PFSK-1 (cell line): ENCODE data around the gene HS6ST3.

Experiments
- POLR2AphosphoS5 ChIP-seq: IDR thresholded peaks from 2 replicates; pipeline ENCODE4 v1.6.1; 2012; ENCODE audit warnings: low read depth, mild to moderate bottlenecking, control low read depth, low read length, moderate library complexity
- TAF1 ChIP-seq: IDR thresholded peaks from 2 replicates; pipeline ENCODE4 v1.6.1; 2012; ENCODE audit warnings: low read length, control low read depth, borderline replicate concordance; ENCODE audit not compliant: insufficient read depth
- TF ChIP-seq, protein P1 (sequence below), 2 experiments: IDR thresholded peaks; 2 replicates each; pipeline versions ENCODE4 v1.6.1 to v1.8.0; 2011 to 2012; ENCODE audit warnings: low read depth in 2 of 2, low read length in 2 of 2, control low read depth in 1 of 2, inconsistent platforms in 1 of 2, mild to moderate bottlenecking in 1 of 2, moderate library complexity in 1 of 2; ENCODE audit not compliant: insufficient read depth in 1 of 2

GRCh38 chr13:96284971-96285370, 195.1 kb downstream of the HS6ST3 start:
- TF ChIP-seq TAF1 (no peak), POLR2AphosphoS5 (no peak)
- TF ChIP-seq, protein P1, sequence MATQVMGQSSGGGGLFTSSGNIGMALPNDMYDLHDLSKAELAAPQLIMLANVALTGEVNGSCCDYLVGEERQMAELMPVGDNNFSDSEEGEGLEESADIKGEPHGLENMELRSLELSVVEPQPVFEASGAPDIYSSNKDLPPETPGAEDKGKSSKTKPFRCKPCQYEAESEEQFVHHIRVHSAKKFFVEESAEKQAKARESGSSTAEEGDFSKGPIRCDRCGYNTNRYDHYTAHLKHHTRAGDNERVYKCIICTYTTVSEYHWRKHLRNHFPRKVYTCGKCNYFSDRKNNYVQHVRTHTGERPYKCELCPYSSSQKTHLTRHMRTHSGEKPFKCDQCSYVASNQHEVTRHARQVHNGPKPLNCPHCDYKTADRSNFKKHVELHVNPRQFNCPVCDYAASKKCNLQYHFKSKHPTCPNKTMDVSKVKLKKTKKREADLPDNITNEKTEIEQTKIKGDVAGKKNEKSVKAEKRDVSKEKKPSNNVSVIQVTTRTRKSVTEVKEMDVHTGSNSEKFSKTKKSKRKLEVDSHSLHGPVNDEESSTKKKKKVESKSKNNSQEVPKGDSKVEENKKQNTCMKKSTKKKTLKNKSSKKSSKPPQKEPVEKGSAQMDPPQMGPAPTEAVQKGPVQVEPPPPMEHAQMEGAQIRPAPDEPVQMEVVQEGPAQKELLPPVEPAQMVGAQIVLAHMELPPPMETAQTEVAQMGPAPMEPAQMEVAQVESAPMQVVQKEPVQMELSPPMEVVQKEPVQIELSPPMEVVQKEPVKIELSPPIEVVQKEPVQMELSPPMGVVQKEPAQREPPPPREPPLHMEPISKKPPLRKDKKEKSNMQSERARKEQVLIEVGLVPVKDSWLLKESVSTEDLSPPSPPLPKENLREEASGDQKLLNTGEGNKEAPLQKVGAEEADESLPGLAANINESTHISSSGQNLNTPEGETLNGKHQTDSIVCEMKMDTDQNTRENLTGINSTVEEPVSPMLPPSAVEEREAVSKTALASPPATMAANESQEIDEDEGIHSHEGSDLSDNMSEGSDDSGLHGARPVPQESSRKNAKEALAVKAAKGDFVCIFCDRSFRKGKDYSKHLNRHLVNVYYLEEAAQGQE (IDR thresholded peaks at IDR 0.05; ENCODE audit: insufficient read depth in 1 of 2, low read depth in 2 of 2, low read length in 2 of 2): no peak
